ENCODE measurements around the gene SLC38A9. TPM values are rescaled to one million over a fixed set of nuclear protein-coding genes. Genes with fewer than 3 reads are reported as not detected.

Gene SLC38A9
- total and polyA plus RNA-seq, 9 of the 15 experiments (the other 6 are each of a cell fraction or from before 2014, with no cell fraction given): 14.0 to 34.5 (median 20.7) TPM

GRCh38 chr5:55638051-55638450 is 74.1 kb downstream of the SLC38A9 start:
- DNase-seq (ENCODE audit: extremely low read depth in 1 of 4, low spot score in 3 of 4): no peak
- CTCF ChIA-PET (ENCODE audit: low intra/inter-chr PET ratio): no interaction called here
- in situ Hi-C loops (cut with MboI) (no loop called here), intact Hi-C loops (cut with micrococcal nuclease) (no loop called here)
- H3K36me3 ChIP-seq (ENCODE audit: control insufficient read depth, insufficient read depth, low read length): no peaks in the 10 kb centered on the region
- BruUV-seq (replicated peaks): no TSS peak
- no peak for TF ChIP-seq ZNF785 (CRISPR knock-in tag; IDR thresholded peaks at IDR 0.05)
- TF ChIP-seq FOXK1 (CRISPR knock-in tag; IDR thresholded peaks at IDR 0.05; ENCODE audit: borderline replicate concordance): no peak
- no peak for TF ChIP-seq ZKSCAN1 (IDR thresholded peaks at IDR 0.05; ENCODE audit: low read depth, low read length)
- TF ChIP-seq PBX2 (CRISPR knock-in tag; IDR thresholded peaks at IDR 0.05; ENCODE audit: low read depth): no peak
- no peak for TF ChIP-seq PBX2 (tag; conservative IDR thresholded peaks at IDR 0.05; ENCODE audit: low read depth)
- H3K27me3 ChIP-seq (ENCODE audit: control insufficient read depth in 2 of 2, insufficient read depth in 2 of 2, low read length in 2 of 2): no peaks in the 10 kb centered on the region
- 36% methylated on average over 2 of the region's 2 CpGs for WGBS (ENCODE audit: insufficient coverage, low coverage, missing lambda C conversion rate)
- FAIRE-seq: no peak
- ATAC-seq: no peak
- no peak overlapping the region for H3K9ac ChIP-seq (ENCODE audit: insufficient read depth in 1 of 2, low read depth in 2 of 2, low read length in 2 of 2)
- no peak overlapping the region for H3K4me2 ChIP-seq (ENCODE audit: insufficient read depth, low read length)
- H4K20me1 ChIP-seq (replicated peaks; ENCODE audit: control insufficient read depth, insufficient read depth, low read length): no peaks in the 10 kb centered on the region
- no peaks in the 10 kb centered on the region for H3K79me2 ChIP-seq (ENCODE audit: control insufficient read depth, insufficient read depth, low read length)
- H3K9me3 ChIP-seq (replicated peaks; ENCODE audit: control insufficient read depth, insufficient read depth, low read depth, low read length): no peaks in the 10 kb centered on the region
- H3K27ac ChIP-seq (ENCODE audit: extremely low read depth, low read depth, low read length): no peak overlapping the region
- no peaks in the 10 kb centered on the region for H3K9me1 ChIP-seq (ENCODE audit: control insufficient read depth, insufficient read depth, low read length)
- H3K4me3 ChIP-seq: no peak overlapping the region
- POLR2A ChIA-PET: interaction anchor here (0.8 kb wide), 1 partner anchor 9 kb away, joined by 3 read pairs; no protein-coding TSS in a partner anchor
- H3K4me1 ChIP-seq (replicated peaks in 1 of 2; ENCODE audit: control insufficient read depth in 2 of 2, insufficient read depth in 2 of 2, low read length in 2 of 2): no peaks in the 10 kb centered on the region
- H2AFZ ChIP-seq (ENCODE audit: low read depth, low read length): no peak overlapping the region
